Measurements from ENCODE around the gene ADGRL1.
"Not testable (repeated sequence)": the region's sequence is repeated elsewhere in the genome, so short reads cannot be mapped to it uniquely, and the experiment has no call there.

Gene ADGRL1

GRCh38 chr19:14205452-14206287 lies at the start of gene ADGRL1:
ADGRL1 (minus strand) TSS chr19:14206169; CDS start chr19:14183602, 22,567 bp downstream.
- not testable (repeated sequence) for DNase-seq (ENCODE audit: low read depth)

GRCh38 chr19:14255316-14255715 lies 49.3 kb upstream of the ADGRL1 start:
- DNase-seq (ENCODE audit: low read depth); H3K4me3 ChIP-seq (ENCODE audit: low read depth, low read length): not testable (repeated sequence)

More at GRCh38 chr19:14205452-14206287, at the start of gene ADGRL1:
- H3K4me3 ChIP-seq (ENCODE audit: low read depth, low read length): peak within 1 kb of the TSS; percentile 53

- not testable (repeated sequence) for H3K4me3 ChIP-seq (ENCODE audit: low read depth, low read length); DNase-seq (ENCODE audit: low read depth)
These were observed 48.0 kb upstream of the ADGRL1 start for GRCh38 chr19:14253822-14254599.

GRCh38 chr19:14252136-14252535 lies 46.2 kb upstream of the ADGRL1 start:
- DNase-seq (ENCODE audit: low read depth); H3K4me3 ChIP-seq (ENCODE audit: low read depth, low read length): not testable (repeated sequence)

GRCh38 chr19:14250870-14251269 lies 44.9 kb upstream of the ADGRL1 start:
- no peak overlapping the region for H3K4me3 ChIP-seq (ENCODE audit: low read depth, low read length)
- DNase-seq (ENCODE audit: low read depth): no peak
- TF ChIP-seq MYC (IDR thresholded peaks at IDR 0.05; ENCODE audit: low read depth, low read length) (no peak), MAX (IDR thresholded peaks at IDR 0.05; ENCODE audit: low read depth, low read length) (no peak), CTCF (IDR thresholded peaks at IDR 0.05; ENCODE audit: low read depth, low read length) (no peak), POLR2A (IDR thresholded peaks at IDR 0.05; ENCODE audit: extremely low read depth, insufficient read length) (no peak)

GRCh38 chr19:14250315-14250714 lies 44.3 kb upstream of the ADGRL1 start:
- not testable (repeated sequence) for H3K4me3 ChIP-seq (ENCODE audit: low read depth, low read length); DNase-seq (ENCODE audit: low read depth)

GRCh38 chr19:14249891-14250290 lies 43.9 kb upstream of the ADGRL1 start:
- DNase-seq (ENCODE audit: low read depth); H3K4me3 ChIP-seq (ENCODE audit: low read depth, low read length): not testable (repeated sequence)

- DNase-seq (ENCODE audit: low read depth): peak; percentile 20
- not testable (repeated sequence) for H3K4me3 ChIP-seq (ENCODE audit: low read depth, low read length)
These were observed 43.2 kb upstream of the ADGRL1 start for GRCh38 chr19:14249012-14249754.

GRCh38 chr19:14248578-14249011 lies 42.6 kb upstream of the ADGRL1 start:
- H3K4me3 ChIP-seq (ENCODE audit: low read depth, low read length): no peak overlapping the region
- DNase-seq (ENCODE audit: low read depth): no peak
- no peak for TF ChIP-seq CTCF (IDR thresholded peaks at IDR 0.05; ENCODE audit: low read depth, low read length)
- no peak for TF ChIP-seq MAX (IDR thresholded peaks at IDR 0.05; ENCODE audit: low read depth, low read length)
- TF ChIP-seq POLR2A (IDR thresholded peaks at IDR 0.05; ENCODE audit: extremely low read depth, insufficient read length): no peak
- no peak for TF ChIP-seq MYC (IDR thresholded peaks at IDR 0.05; ENCODE audit: low read depth, low read length)

- not testable (repeated sequence) for H3K4me3 ChIP-seq (ENCODE audit: low read depth, low read length); DNase-seq (ENCODE audit: low read depth)
These were observed 41.8 kb upstream of the ADGRL1 start for GRCh38 chr19:14247548-14248471.

GRCh38 chr19:14247205-14247547 lies 41.2 kb upstream of the ADGRL1 start:
- not testable (repeated sequence) for H3K4me3 ChIP-seq (ENCODE audit: low read depth, low read length); DNase-seq (ENCODE audit: low read depth)

GRCh38 chr19:14244393-14244792 lies 38.4 kb upstream of the ADGRL1 start:
- not testable (repeated sequence) for DNase-seq (ENCODE audit: low read depth)

GRCh38 chr19:14243718-14244117 lies 37.7 kb upstream of the ADGRL1 start:
- DNase-seq (ENCODE audit: low read depth); H3K4me3 ChIP-seq (ENCODE audit: low read depth, low read length): not testable (repeated sequence)

More at GRCh38 chr19:14244393-14244792, 38.4 kb upstream of the ADGRL1 start:
- H3K4me3 ChIP-seq (ENCODE audit: low read depth, low read length): not testable (repeated sequence)
